GM18499 (cell line): ENCODE data around the gene TPI1.
"Not testable (repeated sequence)": the region's sequence is repeated elsewhere in the genome, so short reads cannot be mapped to it uniquely, and the experiment has no call there.

Source experiments
- ATAC-seq: cut with Tn5 transposase; IDR thresholded peaks from one replicate; pipeline ENCODE4 v1.9.1; 2021; ENCODE audit warnings: moderate number of reproducible peaks; ENCODE audit not compliant: insufficient read depth, unreplicated experiment

Gene TPI1

DNA sequence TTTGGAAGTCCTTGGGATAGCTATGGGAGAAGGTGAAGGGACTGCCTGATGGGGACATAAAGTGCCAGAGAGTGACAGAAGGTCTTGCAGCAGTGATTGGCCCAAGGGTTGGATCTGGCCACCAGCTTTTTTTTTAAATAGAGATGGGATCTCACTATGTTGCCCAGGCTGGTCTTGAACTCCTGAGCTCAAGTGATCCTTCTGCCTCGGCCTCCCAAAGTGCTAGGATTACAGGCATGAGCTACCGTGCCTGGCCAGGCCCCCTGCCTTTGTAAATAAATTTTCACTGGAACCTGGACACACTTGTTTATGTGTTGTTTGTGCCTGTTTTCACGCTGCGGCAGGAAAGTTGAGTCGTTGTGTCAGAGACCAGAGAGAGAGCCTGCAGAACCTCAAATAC, 2.0 kb upstream of the TPI1 start:
- ATAC-seq, result not testable (repeated sequence)

DNA sequence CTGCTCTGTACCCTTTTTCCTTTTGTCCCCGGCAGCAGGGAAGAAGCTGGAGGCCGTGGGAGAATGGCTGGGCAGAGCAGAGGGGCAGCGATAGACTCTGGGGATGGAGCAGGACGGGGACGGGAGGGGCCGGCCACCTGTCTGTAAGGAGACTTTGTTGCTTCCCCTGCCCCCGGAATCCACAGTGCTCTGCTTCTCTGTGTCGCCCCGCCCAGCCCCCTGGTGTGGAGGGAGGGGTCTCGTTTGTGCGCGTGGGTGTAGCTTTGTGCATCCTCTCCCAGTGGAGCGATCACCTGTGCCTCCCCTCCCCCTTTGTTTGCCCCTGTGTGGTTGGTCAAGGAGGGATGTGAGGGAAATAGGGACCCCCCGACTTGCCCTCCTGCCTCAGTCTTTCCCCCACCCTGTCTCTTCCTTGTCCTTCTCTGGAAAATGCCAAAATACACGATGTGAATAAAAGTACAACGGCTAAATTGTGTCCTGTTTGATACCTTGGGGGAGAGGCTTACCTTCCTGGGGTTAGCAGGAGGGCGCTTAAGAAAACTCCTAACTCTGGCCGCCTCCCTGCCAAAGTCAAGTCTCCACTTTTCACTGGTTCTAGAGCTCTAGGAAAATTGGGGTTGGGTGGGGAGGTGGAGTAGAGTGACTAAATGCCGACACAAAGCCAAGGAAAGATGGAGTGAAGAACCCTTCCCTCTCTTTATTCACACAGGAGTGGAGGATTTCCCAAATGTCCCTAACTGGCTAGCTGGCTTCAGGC, 990 bp upstream of the TPI1 start:
- ATAC-seq, result no peak

DNA sequence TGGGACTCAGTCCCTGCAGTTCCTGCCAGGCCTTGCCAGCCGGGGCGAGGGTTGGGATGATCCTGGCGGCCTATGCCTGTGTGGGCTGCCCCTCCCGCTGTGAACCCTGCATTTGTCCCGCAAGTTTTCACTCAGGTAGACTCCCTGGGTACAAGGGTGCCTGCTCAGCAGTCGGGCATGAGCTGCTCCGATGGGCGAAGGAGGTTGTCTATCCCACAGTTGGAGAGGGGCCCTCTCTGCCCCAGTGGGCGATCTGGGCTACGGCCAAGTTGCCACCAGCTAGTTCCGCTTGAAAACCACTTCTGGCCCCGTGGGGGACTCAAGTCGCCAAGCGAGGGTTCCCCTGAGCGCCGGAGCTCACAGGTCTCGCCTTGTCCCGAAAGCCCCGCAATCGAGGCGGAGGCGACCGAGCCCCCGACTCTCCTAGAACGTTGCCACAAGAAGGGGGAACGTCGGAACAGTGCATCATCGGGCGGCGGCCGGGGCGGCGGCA, 365 bp upstream of the TPI1 start:
- no peak for ATAC-seq

DNA sequence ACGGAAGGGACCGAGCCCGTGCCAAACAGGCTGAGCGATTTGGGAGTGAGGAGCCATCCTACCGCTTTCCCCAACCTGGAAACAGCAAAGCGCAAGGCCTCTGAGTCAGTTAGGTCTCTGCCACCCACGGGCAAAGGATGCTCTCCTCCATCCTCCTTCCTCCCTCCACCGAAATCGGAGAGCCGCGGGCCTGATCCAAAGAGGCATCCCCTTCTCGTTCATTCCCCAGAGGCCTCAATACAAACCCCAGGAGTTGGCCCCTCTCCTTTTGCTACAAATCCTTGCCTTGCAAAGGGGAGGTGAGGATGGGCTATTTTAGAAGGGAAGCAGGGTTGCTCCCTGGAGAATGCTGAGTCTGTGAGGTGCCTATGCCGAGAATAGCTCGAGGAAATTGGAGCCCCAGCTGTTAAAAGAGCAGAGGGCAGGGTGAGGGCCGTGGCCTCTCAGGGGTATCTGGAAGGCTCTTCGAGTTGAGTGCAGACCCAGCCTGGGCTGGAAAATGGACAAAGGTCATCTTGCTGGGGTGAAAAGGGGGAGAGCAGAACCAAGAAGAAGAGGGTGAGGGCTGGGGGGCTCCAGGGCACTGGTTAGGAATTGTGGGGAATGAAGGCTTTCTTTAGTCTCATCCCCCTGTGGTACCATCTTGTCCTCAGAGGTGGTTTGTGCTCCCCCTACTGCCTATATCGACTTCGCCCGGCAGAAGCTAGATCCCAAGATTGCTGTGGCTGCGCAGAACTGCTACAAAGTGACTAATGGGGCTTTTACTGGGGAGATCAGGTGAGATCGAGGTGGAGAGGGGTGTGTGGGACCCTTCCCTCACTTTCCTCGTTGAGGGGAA, 1.1 kb downstream of the TPI1 start:
- no peak for ATAC-seq

DNA sequence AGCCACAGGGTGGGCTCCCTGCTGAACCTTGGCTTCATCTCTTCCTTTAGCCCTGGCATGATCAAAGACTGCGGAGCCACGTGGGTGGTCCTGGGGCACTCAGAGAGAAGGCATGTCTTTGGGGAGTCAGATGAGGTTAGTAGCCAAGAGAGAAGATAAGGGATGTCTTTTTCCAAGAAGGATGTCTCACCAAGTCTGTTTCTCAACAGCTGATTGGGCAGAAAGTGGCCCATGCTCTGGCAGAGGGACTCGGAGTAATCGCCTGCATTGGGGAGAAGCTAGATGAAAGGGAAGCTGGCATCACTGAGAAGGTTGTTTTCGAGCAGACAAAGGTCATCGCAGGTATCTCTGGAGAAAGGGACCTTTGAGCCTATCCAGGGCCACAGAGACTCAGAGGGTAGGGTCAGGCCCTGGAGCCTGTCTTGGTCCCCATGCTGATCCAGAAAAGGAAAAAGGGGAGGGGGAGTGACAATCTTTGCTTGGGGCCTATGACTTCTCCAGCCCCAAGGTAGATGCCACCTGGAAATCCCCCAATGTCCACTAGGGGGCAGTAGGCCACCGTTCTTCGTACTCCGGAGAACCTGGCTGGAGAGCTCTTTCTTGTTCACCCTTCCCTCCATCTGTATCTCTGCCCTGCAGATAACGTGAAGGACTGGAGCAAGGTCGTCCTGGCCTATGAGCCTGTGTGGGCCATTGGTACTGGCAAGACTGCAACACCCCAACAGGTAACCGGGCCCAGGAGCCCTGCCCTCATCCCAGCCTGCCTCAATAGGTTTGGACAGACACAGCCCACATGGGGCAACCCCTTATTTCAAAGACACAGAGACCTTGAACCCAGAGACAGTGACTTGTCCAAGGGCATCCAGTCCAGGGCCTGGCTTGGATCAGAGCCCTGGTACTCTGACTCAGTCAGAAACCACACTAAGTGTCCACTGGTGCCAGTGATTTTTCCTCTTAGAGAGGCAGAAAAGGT, 2.0 kb downstream of the TPI1 start:
- ATAC-seq, result no peak

DNA sequence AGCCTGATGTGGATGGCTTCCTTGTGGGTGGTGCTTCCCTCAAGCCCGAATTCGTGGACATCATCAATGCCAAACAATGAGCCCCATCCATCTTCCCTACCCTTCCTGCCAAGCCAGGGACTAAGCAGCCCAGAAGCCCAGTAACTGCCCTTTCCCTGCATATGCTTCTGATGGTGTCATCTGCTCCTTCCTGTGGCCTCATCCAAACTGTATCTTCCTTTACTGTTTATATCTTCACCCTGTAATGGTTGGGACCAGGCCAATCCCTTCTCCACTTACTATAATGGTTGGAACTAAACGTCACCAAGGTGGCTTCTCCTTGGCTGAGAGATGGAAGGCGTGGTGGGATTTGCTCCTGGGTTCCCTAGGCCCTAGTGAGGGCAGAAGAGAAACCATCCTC, 3.0 kb downstream of the TPI1 start:
- ATAC-seq, result not testable (repeated sequence)

DNA sequence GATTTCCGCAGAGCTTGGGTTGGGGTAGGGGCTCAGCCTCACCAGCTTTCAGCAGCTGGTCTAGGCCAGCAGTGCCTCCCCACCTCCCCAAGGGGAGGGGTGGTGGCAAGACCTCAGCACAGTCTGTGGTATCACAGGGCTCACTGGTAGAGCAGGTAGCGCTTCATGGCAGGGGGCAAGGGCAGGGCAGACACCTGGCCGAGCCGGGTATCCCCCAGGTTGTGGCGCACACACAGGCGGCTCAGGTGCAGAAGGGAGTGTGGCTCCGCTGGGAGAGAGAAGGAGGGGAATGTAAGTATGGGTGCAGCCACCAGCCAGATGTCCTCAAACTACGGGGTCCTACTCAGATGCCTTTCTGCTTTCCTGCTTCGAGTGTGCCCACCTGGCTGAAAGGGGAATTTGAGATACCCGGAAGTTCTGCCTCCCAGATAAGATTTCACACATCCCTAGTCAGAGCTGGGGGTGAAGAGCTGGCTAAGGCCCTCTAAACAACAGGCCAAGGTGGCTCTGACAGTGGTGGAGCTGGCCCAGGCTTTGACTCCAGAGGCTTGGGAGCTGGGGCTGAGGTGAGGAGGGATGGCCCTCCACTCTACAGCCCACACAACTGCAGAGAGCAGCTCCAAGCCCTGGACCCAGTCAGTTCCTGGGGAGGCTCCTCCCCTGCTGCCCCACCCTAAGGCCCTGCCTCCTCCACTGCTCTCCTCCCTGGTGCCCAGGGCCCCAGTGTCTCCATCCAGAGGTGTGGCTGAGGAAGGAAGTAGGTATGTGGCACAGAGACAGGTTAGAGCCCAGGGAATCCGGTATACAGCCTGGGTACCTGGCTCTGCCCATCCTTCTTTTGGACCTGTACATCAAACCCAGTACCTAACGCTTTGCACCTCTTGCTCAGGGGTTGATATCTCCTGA, 4.0 kb downstream of the TPI1 start:
- no peak for ATAC-seq

DNA sequence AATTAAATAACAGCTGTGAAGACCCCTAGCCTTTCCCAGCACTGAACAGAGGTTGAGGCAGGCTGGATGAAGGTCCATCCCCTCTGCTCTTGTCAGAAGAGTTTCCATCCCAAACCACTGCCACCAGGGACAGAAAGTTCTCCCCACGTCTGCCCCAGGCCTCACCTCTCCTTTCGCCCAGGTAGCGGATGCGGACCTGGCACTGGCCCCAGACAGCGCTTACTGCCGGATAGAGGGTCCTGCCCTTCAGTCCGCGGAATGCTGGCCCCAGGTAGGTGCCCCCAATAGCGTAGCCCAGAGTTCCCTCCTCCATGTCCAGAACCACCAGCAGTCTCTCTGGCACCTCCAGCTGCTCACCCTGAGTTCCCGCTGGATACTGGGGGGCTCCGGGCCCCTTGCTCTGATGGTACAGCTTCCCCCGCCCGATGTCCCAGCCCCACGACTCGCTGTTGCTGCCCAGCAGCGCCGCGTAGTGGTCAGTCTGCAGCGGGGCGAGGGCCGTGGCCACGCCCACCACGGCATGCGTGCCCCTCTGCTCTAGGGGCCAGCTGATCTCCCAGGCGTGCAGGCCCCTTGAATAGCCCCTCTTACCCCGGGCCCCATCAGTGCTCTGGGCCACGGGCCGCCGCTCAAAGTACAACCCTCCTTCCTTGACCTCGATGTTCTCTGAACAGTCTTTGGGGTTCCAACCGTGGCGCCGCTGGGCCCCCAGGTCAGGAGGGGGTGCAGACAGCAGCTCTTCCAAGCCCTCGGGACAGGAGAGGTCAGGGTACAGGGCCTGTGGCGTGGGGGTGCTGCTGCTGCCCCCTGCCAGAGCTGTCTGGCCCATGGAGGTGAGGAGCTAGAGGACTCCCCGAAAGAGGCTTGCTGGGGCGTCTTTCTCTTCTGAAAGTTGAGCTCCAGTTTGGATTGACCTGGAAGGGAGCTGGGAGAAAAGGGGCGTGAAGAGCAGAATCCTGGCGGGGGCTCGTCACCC, 5.0 kb downstream of the TPI1 start:
- no peak for ATAC-seq

DNA sequence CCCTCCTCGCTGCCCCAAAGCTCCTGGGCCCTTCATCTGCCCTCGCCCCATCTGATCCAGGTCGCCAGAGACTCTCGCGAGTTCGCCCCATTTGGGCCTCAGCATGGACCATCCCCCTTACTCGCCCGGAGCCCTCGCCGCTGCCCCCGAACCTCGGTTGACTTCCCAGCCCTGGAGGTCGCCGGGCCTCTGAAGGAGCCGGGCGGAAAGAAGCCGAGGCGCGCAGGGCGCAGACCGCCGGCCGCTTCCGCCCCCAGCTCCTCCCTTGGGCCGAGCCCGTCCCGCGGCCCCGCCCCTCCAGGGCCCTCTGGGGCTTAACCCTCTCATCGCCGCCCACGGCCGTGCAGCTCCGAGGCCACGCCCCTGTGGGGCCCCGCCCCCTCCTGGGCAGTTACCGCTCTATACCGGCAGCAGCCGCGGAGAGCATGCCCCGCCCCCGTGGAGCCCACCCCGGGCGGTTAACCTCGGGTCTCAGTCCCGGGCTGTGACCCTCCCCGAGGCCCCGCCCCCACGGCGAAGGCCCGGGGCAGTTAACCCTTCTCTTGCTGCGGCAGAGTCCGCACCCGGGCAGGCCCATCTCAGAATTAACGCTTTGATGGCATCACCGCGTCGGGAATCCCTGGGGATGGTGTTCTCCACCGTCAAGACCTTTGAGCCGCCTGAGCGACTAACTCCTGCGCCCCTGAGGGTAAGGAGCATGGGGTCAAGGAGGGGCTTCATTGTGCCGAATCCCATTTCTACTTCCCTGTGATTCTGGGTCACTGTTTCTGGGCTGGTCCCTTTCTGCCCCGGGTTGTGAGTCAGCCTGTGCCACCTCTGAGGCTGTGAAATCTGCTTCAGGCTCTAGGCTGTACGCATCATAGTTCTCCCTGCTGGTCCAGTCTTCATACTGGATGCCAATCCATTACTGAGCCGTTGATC, 6.0 kb downstream of the TPI1 start, which contains the start of gene SPSB2:
SPSB2 (minus strand) TSS at position 210 of the 921 bp plus-strand sequence. CDS start 402 bp downstream, outside the sequence.
- ATAC-seq, result peak; percentile 40

DNA sequence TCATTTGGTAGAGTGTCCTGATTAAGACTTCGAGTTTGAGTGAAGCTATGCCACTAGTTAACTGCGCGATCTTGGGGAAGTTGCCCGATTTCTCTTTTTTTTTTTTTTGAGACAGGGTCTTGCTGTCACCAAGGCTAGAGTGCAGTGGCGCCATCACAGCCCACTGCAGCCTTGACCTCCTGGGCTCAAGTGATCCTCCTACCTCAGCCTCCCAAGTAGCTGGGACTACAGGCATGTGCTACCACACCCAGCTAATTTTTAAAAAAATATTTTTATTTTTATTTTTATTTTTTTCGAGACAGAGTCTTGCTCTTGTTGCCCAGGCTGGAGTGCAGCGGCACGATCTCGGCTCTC, 6.7 kb downstream of the TPI1 start:
- not testable (repeated sequence) for ATAC-seq

DNA sequence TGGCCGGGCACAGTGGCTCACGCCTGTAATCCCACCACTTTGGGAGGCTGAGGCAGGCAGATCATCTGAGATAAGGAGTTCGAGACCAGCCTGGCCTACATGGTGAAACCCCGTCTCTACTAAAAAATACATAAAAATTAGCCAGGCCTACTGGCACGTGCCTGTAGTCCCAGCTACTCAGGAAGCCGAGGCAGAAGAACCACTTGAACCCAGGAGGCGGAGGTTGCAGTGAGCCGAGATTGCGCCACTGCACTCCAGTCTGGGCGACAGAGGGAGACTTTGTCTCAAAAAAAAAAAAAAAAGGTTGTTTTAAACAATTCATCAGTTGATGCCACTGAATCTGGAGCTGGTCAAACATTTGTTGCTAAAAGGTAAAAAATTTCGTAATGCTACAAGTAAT, 12.5 kb downstream of the TPI1 start:
- ATAC-seq, result not testable (repeated sequence)

DNA sequence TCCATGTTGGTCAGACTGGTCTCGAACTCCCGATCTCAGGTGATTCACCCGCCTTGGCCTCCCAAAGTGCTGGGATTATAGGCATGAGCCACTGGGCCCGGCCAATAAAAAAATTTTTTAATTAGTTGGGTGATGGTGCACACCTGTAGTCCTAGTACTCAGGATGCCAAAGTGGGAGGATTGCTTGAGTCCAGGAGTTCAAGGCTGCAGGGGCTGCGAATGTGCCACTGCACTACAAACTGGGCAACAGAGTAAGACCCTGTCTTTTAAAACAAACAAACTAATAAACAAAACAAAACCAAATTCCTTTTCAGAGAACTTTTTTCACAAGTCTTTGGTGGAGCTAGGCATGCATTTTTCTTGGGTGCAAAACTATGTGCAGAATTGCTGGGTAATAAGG, 15.9 kb downstream of the TPI1 start:
- no peak for ATAC-seq

DNA sequence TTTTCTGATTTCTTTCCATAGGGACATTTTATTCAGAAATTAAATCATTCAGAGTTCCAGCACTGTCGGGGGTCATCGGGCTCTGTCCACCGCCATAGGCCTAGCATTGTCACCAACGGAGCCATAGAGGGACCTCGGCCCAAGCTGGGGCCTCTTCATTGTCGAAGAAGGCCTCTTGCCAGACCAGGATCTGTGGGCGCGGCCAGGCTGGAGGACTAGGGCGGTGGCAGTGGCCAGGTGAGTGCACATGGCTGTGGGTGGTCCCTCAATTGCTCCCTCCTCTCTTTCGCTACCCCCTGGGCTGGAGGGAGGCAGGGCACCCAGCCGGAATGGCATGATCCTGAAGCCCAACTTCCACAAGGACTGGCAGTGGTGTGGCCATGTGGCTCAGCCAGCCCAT, 16.4 kb downstream of the TPI1 start:
- ATAC-seq, result no peak

DNA sequence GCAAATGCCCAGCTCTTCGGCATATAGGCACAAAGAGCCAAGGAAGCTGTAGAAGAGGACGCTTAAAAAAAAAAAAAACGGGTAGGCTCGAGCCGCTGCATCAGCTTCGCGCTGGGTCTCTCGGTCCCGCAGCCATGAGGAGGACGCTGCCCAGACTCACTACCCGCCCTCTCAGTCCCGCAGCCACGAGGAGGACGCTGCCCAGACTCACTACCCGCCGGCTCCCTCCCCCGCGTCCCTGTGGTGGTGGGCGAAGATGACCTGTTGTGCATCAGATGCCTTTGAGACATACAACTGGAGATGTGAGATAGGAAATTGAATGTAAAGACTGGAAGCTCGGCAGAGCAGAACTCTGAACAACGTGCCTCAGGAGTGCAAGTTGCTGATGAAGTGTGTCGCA, 17.2 kb downstream of the TPI1 start:
- ATAC-seq, result no peak

DNA sequence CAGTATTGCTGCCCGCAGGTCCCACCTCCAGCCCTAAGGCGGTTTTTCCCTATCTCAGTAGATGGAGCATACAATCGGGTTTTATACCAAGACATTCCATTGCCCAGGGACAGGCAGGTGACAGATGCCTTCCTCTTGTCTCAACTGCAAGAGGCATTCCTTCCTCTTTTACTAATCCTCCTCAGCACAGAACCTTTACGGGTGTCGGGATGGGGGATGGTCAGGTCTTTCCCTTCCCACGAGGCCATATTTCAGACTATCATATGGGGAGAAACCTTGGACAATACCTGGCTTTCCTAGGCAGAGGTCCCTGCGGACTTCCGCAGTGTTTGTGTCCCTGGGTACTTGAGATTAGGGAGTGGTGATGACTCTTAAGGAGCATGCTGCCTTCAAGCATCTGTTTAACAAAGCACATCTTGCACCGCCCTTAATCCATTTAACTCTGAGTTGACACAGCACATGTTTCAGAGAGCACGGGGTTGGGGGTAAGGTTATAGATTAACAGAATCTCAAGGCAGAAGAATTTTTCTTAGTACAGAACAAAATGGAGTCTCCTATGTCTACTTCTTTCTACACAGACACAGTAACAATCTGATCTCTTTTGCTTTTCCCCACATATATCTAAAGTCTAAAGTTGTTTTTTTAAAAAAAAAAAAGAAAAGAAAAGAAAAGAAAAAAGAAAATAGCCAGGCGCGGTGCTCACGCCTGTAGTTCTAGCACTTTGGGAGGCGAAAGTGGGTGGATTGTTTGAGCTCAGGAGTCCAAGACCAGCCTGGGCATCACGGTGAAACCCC, 19.1 kb downstream of the TPI1 start:
- ATAC-seq, result not testable (repeated sequence)

DNA sequence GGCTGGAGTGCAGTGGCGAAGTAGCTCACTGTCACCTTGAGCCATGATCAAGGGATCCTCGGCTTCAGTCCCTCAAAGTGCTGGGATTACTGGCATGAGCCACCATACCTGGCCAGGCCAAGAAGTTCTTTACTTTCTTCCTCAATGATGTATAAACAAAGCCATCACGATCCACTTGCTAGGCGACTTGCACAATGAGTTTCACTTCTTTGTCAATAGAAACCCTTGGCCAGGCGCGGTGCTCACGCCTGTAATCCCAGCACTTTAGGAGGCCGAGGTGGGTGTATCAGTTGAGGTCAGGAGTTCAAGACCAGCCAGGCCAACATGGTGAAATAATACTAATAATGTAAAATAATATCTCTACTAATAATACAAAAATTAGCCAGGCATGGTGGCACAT, 20.1 kb downstream of the TPI1 start:
- ATAC-seq, result no peak
